Measurements from ENCODE around the gene MIDN.

DNA sequence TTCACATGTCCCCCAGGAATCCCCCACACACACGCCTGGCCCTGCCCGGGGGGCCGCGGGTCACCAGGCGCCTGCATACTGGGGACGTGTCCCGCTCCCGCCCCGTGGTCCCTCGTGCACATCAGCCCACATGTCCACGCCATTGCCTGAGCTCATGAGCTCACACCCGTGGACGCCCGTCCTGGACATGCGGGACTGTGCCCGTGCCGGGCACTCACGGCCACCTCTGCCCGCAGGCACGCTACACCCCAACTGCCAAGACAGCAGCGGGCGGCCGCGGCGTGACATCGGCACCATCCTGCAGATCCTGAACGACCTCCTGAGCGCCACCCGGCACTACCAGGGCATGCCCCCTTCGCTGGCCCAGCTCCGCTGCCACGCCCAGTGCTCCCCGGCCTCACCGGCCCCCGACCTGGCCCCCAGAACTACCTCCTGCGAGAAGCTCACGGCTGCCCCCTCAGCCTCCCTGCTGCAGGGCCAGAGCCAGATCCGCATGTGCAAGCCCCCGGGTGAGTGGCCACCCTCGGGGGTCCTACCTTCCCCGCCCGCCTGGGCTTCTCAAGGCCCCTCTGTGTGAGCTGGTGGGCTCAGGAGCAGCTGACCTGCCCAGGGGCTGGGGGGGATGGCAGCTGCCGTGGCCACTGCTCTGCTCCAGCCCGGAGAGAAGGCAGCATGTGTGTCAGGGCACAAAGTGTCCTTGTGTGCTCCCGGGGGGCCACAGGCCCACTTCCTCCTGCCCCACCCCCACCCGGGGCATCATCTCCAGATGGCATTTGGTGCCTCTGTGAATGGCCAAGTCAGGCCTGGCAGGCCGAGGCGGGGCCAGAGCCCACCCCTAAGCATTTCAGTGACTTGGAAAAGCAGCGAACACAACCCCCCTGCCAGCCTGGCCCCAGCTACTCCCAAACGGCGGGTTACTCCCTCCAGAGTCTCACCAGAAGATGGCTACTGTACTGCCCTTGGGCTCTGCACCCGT lies 7.1 kb downstream of the MIDN start:
- no peak for TF ChIP-seq POLR2AphosphoS5 (IDR thresholded peaks at IDR 0.05)
- TF ChIP-seq CTCF (IDR thresholded peaks at IDR 0.05): no peak
